Stimulated activated CD8-positive, alpha-beta memory T cell treated with anti-CD3 and anti-CD28 coated beads, Interleukin-2, amount 100 ng/mL, for 48 hours (primary cell): ENCODE measurements around the gene DNAH10.

ENCODE experiments used
- DNase-seq, 2 donors: peaks; one replicate each; pipeline ENCODE4 v3.0.0-alpha.2; 2020; ENCODE audit warnings: low read depth in 2 of 2

The DNAH10 gene

GRCh38 chr12:123967121-123967586 lies 205.1 kb downstream of the DNAH10 start:
- DNase-seq = no peak

GRCh38 chr12:123971449-123971769 lies 209.3 kb downstream of the DNAH10 start:
- DNase-seq = no peak

- no peak for DNase-seq
Measured at GRCh38 chr12:123971770-123972456, 209.8 kb downstream of the DNAH10 start.

GRCh38 chr12:123972457-123973401 lies 210.6 kb downstream of the DNAH10 start, which contains the start of the genes CCDC92 and ZNF664:
CCDC92 (minus strand) TSS chr12:123972831; CDS start chr12:123944305, 28,526 bp downstream.
ZNF664 (plus strand) TSS chr12:123973215; CDS start chr12:124012145, 38,930 bp downstream.
- DNase-seq = peak; percentile 89 to 94

GRCh38 chr12:123973552-123974341 lies 211.6 kb downstream of the DNAH10 start:
- no peak for DNase-seq

GRCh38 chr12:123976227-123976826 lies 214.2 kb downstream of the DNAH10 start:
- DNase-seq = no peak

GRCh38 chr12:123979566-123979965 lies 217.5 kb downstream of the DNAH10 start:
- no peak for DNase-seq

- DNase-seq = no peak
Measured at GRCh38 chr12:123982269-123982668, 220.2 kb downstream of the DNAH10 start.

GRCh38 chr12:123983822-123984485 lies 221.9 kb downstream of the DNAH10 start:
- no peak for DNase-seq

- DNase-seq = no peak
Measured at GRCh38 chr12:123984903-123985302, 222.8 kb downstream of the DNAH10 start.
